ENCODE measurements around the gene TUBA3D. TPM values are rescaled to one million over a fixed set of nuclear protein-coding genes. Genes with fewer than 3 reads are reported as not detected.
"Not testable (repeated sequence)": the region's sequence is repeated elsewhere in the genome, so short reads cannot be mapped to it uniquely, and the experiment has no call there.

TUBA3D gene
- not detected in 2 replicates for total RNA-seq (2014; rRNA removed; shearing (Covaris generic); ENCODE audit: low replicate concordance)

- H3K36me3 ChIP-seq (ENCODE audit: insufficient read depth, low read length) = no peaks in the 10 kb centered on the region
- DNase-seq = no peak
- H4K20me1 ChIP-seq (ENCODE audit: insufficient read depth, low read depth, low read length) = no peaks in the 10 kb centered on the region
- no peak within 1 kb of the TSS for H3K4me2 ChIP-seq (ENCODE audit: low read depth, low read length, poor library complexity, severe bottlenecking)
- H3K79me2 ChIP-seq (ENCODE audit: low read length) = no peaks in the 10 kb centered on the region
- no peaks in the 10 kb centered on the region for H3K9me2 ChIP-seq (replicated peaks; ENCODE audit: insufficient read depth, low read length)
- H3K4me3 ChIP-seq (ENCODE audit: low read length) = no peak within 1 kb of the TSS
- no peaks in the 10 kb centered on the region for H3K9me3 ChIP-seq (ENCODE audit: low read length)
- H3K27ac ChIP-seq (ENCODE audit: low read length) = no peak within 1 kb of the TSS
- H2AFZ ChIP-seq (ENCODE audit: low read length) = no peak within 1 kb of the TSS
- no peaks in the 10 kb centered on the region for H3K4me1 ChIP-seq (ENCODE audit: low read length)
- no peak within 1 kb of the TSS for H3K9ac ChIP-seq (ENCODE audit: low read length)
- no peaks in the 10 kb centered on the region for H3K27me3 ChIP-seq (ENCODE audit: low read length)
Measured at GRCh38 chr2:131475831-131476230, at the start of gene TUBA3D. TSS of gene TUBA3D (plus strand) at chr2:131476119. CDS start at chr2:131476200, 81 bp downstream.

- Histone ChIP-seq H3K4me2 (ENCODE audit: low read depth, low read length, poor library complexity, severe bottlenecking) (no peak overlapping the region), H3K79me2 (ENCODE audit: low read length) (no peaks in the 10 kb centered on the region)
Measured at GRCh38 chr2:131426727-131427126, 49.2 kb upstream of the TUBA3D start.

GRCh38 chr2:131431336-131431735 lies 44.6 kb upstream of the TUBA3D start:
- Histone ChIP-seq H3K4me3 (ENCODE audit: low read length) (no peak overlapping the region), H3K9me2 (replicated peaks; ENCODE audit: insufficient read depth, low read length) (no peaks in the 10 kb centered on the region), H3K9ac (ENCODE audit: low read length) (no peak overlapping the region), H3K9me3 (ENCODE audit: low read length) (no peaks in the 10 kb centered on the region), H3K27me3 (ENCODE audit: low read length) (no peaks in the 10 kb centered on the region), H3K79me2 (ENCODE audit: low read length) (no peaks in the 10 kb centered on the region), H3K4me1 (ENCODE audit: low read length) (no peaks in the 10 kb centered on the region), H3K36me3 (ENCODE audit: insufficient read depth, low read length) (no peaks in the 10 kb centered on the region), H3K27ac (ENCODE audit: low read length) (no peak overlapping the region), H2AFZ (ENCODE audit: low read length) (no peak overlapping the region), H3K4me2 (ENCODE audit: low read depth, low read length, poor library complexity, severe bottlenecking) (no peak overlapping the region), H4K20me1 (ENCODE audit: insufficient read depth, low read depth, low read length) (no peaks in the 10 kb centered on the region)
- no peak for DNase-seq

More at GRCh38 chr2:131426727-131427126, 49.2 kb upstream of the TUBA3D start:
- no peak overlapping the region for H2AFZ ChIP-seq (ENCODE audit: low read length)
- no peak for DNase-seq
- no peaks in the 10 kb centered on the region for H4K20me1 ChIP-seq (ENCODE audit: insufficient read depth, low read depth, low read length)
- H3K36me3 ChIP-seq (ENCODE audit: insufficient read depth, low read length) = no peaks in the 10 kb centered on the region
- no peaks in the 10 kb centered on the region for H3K4me1 ChIP-seq (ENCODE audit: low read length)
- H3K9me3 ChIP-seq (ENCODE audit: low read length) = no peaks in the 10 kb centered on the region
- no peaks in the 10 kb centered on the region for H3K9me2 ChIP-seq (replicated peaks; ENCODE audit: insufficient read depth, low read length)
- H3K4me3 ChIP-seq (ENCODE audit: low read length) = no peak overlapping the region
- no peaks in the 10 kb centered on the region for H3K27me3 ChIP-seq (ENCODE audit: low read length)
- H3K27ac ChIP-seq (ENCODE audit: low read length) = no peak overlapping the region
- no peak overlapping the region for H3K9ac ChIP-seq (ENCODE audit: low read length)

- not testable (repeated sequence) for H3K4me3 ChIP-seq (ENCODE audit: low read length); H3K27me3 ChIP-seq (ENCODE audit: low read length); H2AFZ ChIP-seq (ENCODE audit: low read length); H3K27ac ChIP-seq (ENCODE audit: low read length); H3K9me3 ChIP-seq (ENCODE audit: low read length); H3K9me2 ChIP-seq (replicated peaks; ENCODE audit: insufficient read depth, low read length); H3K9ac ChIP-seq (ENCODE audit: low read length); H3K79me2 ChIP-seq (ENCODE audit: low read length); DNase-seq; H3K4me2 ChIP-seq (ENCODE audit: low read depth, low read length, poor library complexity, severe bottlenecking); H4K20me1 ChIP-seq (ENCODE audit: insufficient read depth, low read depth, low read length); H3K4me1 ChIP-seq (ENCODE audit: low read length); H3K36me3 ChIP-seq (ENCODE audit: insufficient read depth, low read length)
Measured at GRCh38 chr2:131440742-131441468, 35.0 kb upstream of the TUBA3D start.

GRCh38 chr2:131444736-131445514 lies 31.0 kb upstream of the TUBA3D start:
- not testable (repeated sequence) for H2AFZ ChIP-seq (ENCODE audit: low read length); H3K79me2 ChIP-seq (ENCODE audit: low read length); H3K27me3 ChIP-seq (ENCODE audit: low read length); H3K9me2 ChIP-seq (replicated peaks; ENCODE audit: insufficient read depth, low read length); H3K36me3 ChIP-seq (ENCODE audit: insufficient read depth, low read length); DNase-seq; H3K9ac ChIP-seq (ENCODE audit: low read length); H4K20me1 ChIP-seq (ENCODE audit: insufficient read depth, low read depth, low read length); H3K4me2 ChIP-seq (ENCODE audit: low read depth, low read length, poor library complexity, severe bottlenecking); H3K27ac ChIP-seq (ENCODE audit: low read length); H3K9me3 ChIP-seq (ENCODE audit: low read length); H3K4me1 ChIP-seq (ENCODE audit: low read length); H3K4me3 ChIP-seq (ENCODE audit: low read length)

- H3K36me3 ChIP-seq (ENCODE audit: insufficient read depth, low read length); H3K9ac ChIP-seq (ENCODE audit: low read length); H3K27ac ChIP-seq (ENCODE audit: low read length); H3K9me2 ChIP-seq (replicated peaks; ENCODE audit: insufficient read depth, low read length); H3K79me2 ChIP-seq (ENCODE audit: low read length); H4K20me1 ChIP-seq (ENCODE audit: insufficient read depth, low read depth, low read length); H3K4me1 ChIP-seq (ENCODE audit: low read length); H3K4me2 ChIP-seq (ENCODE audit: low read depth, low read length, poor library complexity, severe bottlenecking); DNase-seq; H3K9me3 ChIP-seq (ENCODE audit: low read length); H3K27me3 ChIP-seq (ENCODE audit: low read length); H2AFZ ChIP-seq (ENCODE audit: low read length); H3K4me3 ChIP-seq (ENCODE audit: low read length): not testable (repeated sequence)
Measured at GRCh38 chr2:131445515-131445797, 30.5 kb upstream of the TUBA3D start.

GRCh38 chr2:131445896-131446295 lies 30.0 kb upstream of the TUBA3D start:
- H3K4me3 ChIP-seq (ENCODE audit: low read length) = no peak overlapping the region
- H3K4me1 ChIP-seq (ENCODE audit: low read length) = no peaks in the 10 kb centered on the region
- H3K27ac ChIP-seq (ENCODE audit: low read length) = no peak overlapping the region
- H3K9me2 ChIP-seq (replicated peaks; ENCODE audit: insufficient read depth, low read length) = no peaks in the 10 kb centered on the region
- DNase-seq = no peak
- H3K9me3 ChIP-seq (ENCODE audit: low read length) = no peaks in the 10 kb centered on the region
- H3K79me2 ChIP-seq (ENCODE audit: low read length) = no peaks in the 10 kb centered on the region
- no peaks in the 10 kb centered on the region for H4K20me1 ChIP-seq (ENCODE audit: insufficient read depth, low read depth, low read length)
- no peaks in the 10 kb centered on the region for H3K27me3 ChIP-seq (ENCODE audit: low read length)
- no peaks in the 10 kb centered on the region for H3K36me3 ChIP-seq (ENCODE audit: insufficient read depth, low read length)
- no peak overlapping the region for H3K4me2 ChIP-seq (ENCODE audit: low read depth, low read length, poor library complexity, severe bottlenecking)
- H2AFZ ChIP-seq (ENCODE audit: low read length) = no peak overlapping the region
- H3K9ac ChIP-seq (ENCODE audit: low read length) = no peak overlapping the region

- H3K9ac ChIP-seq (ENCODE audit: low read length); H3K9me2 ChIP-seq (replicated peaks; ENCODE audit: insufficient read depth, low read length); H3K4me2 ChIP-seq (ENCODE audit: low read depth, low read length, poor library complexity, severe bottlenecking); H3K79me2 ChIP-seq (ENCODE audit: low read length); H2AFZ ChIP-seq (ENCODE audit: low read length); H3K27ac ChIP-seq (ENCODE audit: low read length); H3K4me1 ChIP-seq (ENCODE audit: low read length); DNase-seq; H3K9me3 ChIP-seq (ENCODE audit: low read length); H3K4me3 ChIP-seq (ENCODE audit: low read length); H3K27me3 ChIP-seq (ENCODE audit: low read length); H4K20me1 ChIP-seq (ENCODE audit: insufficient read depth, low read depth, low read length); H3K36me3 ChIP-seq (ENCODE audit: insufficient read depth, low read length): not testable (repeated sequence)
Measured at GRCh38 chr2:131447981-131448380, 27.9 kb upstream of the TUBA3D start.
